Suprapubic skin (tissue), 4 donors: ENCODE measurements around the gene BNC2. TPM values are rescaled to one million over a fixed set of nuclear protein-coding genes. Genes with fewer than 3 reads are reported as not detected.

Experiments used
- DNase-seq, 2 donors: peaks; one replicate each; pipeline ENCODE4 v3.0.0-alpha.2; 2019; ENCODE audit warnings: low spot score in 2 of 2
- H3K27ac ChIP-seq: fragments of 200-600 bp; sonication (generic); one replicate; pipeline ENCODE4 v1.5.1; 2019
- H3K27me3 ChIP-seq: fragments of 200-600 bp; sonication (generic); one replicate; pipeline ENCODE4 v1.5.1; 2019
- H3K36me3 ChIP-seq: fragments of 200-600 bp; sonication (generic); one replicate; pipeline ENCODE4 v1.5.1; 2019
- H3K4me1 ChIP-seq: fragments of 200-600 bp; sonication (generic); one replicate; pipeline ENCODE4 v1.5.1; 2019
- H3K4me3 ChIP-seq: fragments of 200-600 bp; sonication (generic); one replicate; pipeline ENCODE4 v1.5.1; 2019; ENCODE audit warnings: mild to moderate bottlenecking
- H3K9me3 ChIP-seq: fragments of 200-600 bp; sonication (generic); one replicate; pipeline ENCODE4 v1.5.1; 2019
- EP300 ChIP-seq: sonication (generic); formaldehyde crosslinking; IDR thresholded peaks from one replicate; pipeline ENCODE4 v1.6.1; 2017; ENCODE audit warnings: antibody characterized with exemption
- POLR2A ChIP-seq, 2 donors: fragments of 450-650 bp; IDR thresholded peaks; one replicate each; pipeline ENCODE4 v1.6.1; 2017; ENCODE audit warnings: antibody characterized with exemption in 2 of 2, mild to moderate bottlenecking in 2 of 2, moderate library complexity in 2 of 2
- POLR2AphosphoS5 ChIP-seq, 3 donors: sonication (generic); formaldehyde crosslinking; IDR thresholded peaks; one replicate each; pipeline ENCODE4 v1.6.1; 2017; ENCODE audit warnings: antibody characterized with exemption in 3 of 3
- WGBS: methylation state at CpG from one replicate; pipeline ENCODE4 v1.1.5; 2018; 5-methylcytosine and 5-hydroxymethylcytosine counted together
- total RNA-seq, 4 donors: library from RNA; depleted of rRNA; stranded (reverse); fragments of >200 nt; gene quantifications; one replicate each; pipeline ENCODE4 v1.1.0, GENCODE V29; 2016
- TF ChIP-seq, protein P1 (sequence below), 2 donors: fragments of 200-600 bp in 1 of 2; fragments of 450-650 bp in 1 of 2; sonication (generic) in 1 of 2; IDR thresholded peaks; one replicate each; pipeline ENCODE4 v1.5.1; 2016 to 2019; ENCODE audit warnings: antibody characterized with exemption in 2 of 2, mild to moderate bottlenecking in 1 of 2, moderate library complexity in 1 of 2

The BNC2 gene
- total RNA-seq, 4 donors from 2014 or later: 6.5 to 12.3 (median 8.9) TPM

GRCh38 chr9:16509997-16510396, 360.5 kb downstream of the BNC2 start:
- Histone ChIP-seq H3K9me3 (no peaks in the 10 kb centered on the region), H3K4me1 (no peaks in the 10 kb centered on the region), H3K4me3 (no peak overlapping the region), H3K36me3 (no peaks in the 10 kb centered on the region), H3K27ac (no peak overlapping the region), H3K27me3 (no peaks in the 10 kb centered on the region)
- WGBS: 80% methylated on average over 5 of the region's 5 CpGs
- no peak for TF ChIP-seq POLR2A (IDR thresholded peaks at IDR 0.05)
- TF ChIP-seq POLR2AphosphoS5 (IDR thresholded peaks at IDR 0.05): no peak
- TF ChIP-seq EP300: no peak
- TF ChIP-seq, protein P1, sequence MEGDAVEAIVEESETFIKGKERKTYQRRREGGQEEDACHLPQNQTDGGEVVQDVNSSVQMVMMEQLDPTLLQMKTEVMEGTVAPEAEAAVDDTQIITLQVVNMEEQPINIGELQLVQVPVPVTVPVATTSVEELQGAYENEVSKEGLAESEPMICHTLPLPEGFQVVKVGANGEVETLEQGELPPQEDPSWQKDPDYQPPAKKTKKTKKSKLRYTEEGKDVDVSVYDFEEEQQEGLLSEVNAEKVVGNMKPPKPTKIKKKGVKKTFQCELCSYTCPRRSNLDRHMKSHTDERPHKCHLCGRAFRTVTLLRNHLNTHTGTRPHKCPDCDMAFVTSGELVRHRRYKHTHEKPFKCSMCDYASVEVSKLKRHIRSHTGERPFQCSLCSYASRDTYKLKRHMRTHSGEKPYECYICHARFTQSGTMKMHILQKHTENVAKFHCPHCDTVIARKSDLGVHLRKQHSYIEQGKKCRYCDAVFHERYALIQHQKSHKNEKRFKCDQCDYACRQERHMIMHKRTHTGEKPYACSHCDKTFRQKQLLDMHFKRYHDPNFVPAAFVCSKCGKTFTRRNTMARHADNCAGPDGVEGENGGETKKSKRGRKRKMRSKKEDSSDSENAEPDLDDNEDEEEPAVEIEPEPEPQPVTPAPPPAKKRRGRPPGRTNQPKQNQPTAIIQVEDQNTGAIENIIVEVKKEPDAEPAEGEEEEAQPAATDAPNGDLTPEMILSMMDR (IDR thresholded peaks at IDR 0.05): no peak
- no peak for DNase-seq

DNA sequence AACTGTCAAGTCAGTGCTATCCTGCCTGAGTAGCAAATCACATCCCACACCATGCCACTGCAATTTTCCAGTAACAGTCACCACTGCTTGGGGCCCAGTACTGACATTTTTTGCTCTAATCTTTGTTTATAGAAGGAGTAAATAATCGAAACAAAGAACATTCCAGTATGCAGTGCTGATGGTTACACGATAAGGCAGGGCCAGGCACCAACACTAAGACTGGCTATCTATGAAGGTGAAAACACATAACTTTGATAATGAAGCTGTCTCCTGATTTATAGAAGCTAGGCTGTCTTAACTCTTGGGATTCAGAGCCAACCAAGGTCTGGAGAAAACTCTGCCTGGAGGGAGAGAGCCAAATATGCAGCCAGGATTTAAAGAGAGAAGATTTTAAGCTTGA, 365.3 kb downstream of the BNC2 start:
- H3K4me3 ChIP-seq: no peak overlapping the region
- H3K27ac ChIP-seq: no peak overlapping the region
- H3K27me3 ChIP-seq: no peaks in the 10 kb centered on the region
- no peak for DNase-seq
- no peaks in the 10 kb centered on the region for H3K36me3 ChIP-seq
- no peaks in the 10 kb centered on the region for H3K4me1 ChIP-seq
- no peaks in the 10 kb centered on the region for H3K9me3 ChIP-seq
- TF ChIP-seq POLR2A (IDR thresholded peaks at IDR 0.05): no peak
- TF ChIP-seq, protein P1 (IDR thresholded peaks at IDR 0.05): no peak
- no peak for TF ChIP-seq EP300
- TF ChIP-seq POLR2AphosphoS5 (IDR thresholded peaks at IDR 0.05): no peak
- 20% methylated on average over 2 of the region's 2 CpGs for WGBS

GRCh38 chr9:16501726-16502125, 368.7 kb downstream of the BNC2 start:
- no peaks in the 10 kb centered on the region for H3K9me3 ChIP-seq
- DNase-seq: no peak
- no peaks in the 10 kb centered on the region for H3K4me1 ChIP-seq
- no peak overlapping the region for H3K4me3 ChIP-seq
- TF ChIP-seq, protein P1 (IDR thresholded peaks at IDR 0.05): no peak
- TF ChIP-seq POLR2A (IDR thresholded peaks at IDR 0.05) (no peak), POLR2AphosphoS5 (IDR thresholded peaks at IDR 0.05) (no peak), EP300 (no peak)
- no peaks in the 10 kb centered on the region for H3K27me3 ChIP-seq
- H3K27ac ChIP-seq: no peak overlapping the region
- H3K36me3 ChIP-seq: no peaks in the 10 kb centered on the region
- 92% methylated on average over 2 of the region's 2 CpGs for WGBS

DNA sequence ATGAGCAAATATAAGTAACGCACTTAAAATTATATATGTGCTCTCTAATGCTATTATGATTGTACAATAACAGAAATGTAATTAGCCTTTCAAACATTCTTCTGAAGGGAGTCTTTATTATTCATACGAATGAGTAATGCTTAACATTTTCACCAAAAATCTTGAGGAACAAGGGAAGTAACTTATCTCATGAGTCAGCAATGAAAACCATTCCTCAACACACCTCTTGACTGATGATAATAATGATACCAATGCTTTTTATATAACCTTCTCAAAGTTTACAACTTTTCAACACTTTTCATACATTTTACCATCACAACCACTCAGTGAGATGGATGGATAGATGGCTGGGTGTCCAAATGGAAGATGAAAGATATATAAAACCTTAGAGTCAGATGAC, 369.3 kb downstream of the BNC2 start:
- Histone ChIP-seq H3K4me3 (no peak overlapping the region), H3K27ac (no peak overlapping the region), H3K9me3 (no peaks in the 10 kb centered on the region), H3K36me3 (no peaks in the 10 kb centered on the region), H3K27me3 (no peaks in the 10 kb centered on the region), H3K4me1 (no peaks in the 10 kb centered on the region)
- DNase-seq: no peak
- no peak for TF ChIP-seq POLR2A (IDR thresholded peaks at IDR 0.05)
- TF ChIP-seq, protein P1 (IDR thresholded peaks at IDR 0.05): no peak
- TF ChIP-seq POLR2AphosphoS5 (IDR thresholded peaks at IDR 0.05): no peak
- TF ChIP-seq EP300: no peak
- 85% methylated on average over 2 of the region's 2 CpGs for WGBS

GRCh38 chr9:16500386-16500785, 370.1 kb downstream of the BNC2 start:
- Histone ChIP-seq H3K4me3 (no peak overlapping the region), H3K27me3 (no peaks in the 10 kb centered on the region), H3K36me3 (no peaks in the 10 kb centered on the region), H3K4me1 (no peaks in the 10 kb centered on the region), H3K27ac (no peak overlapping the region), H3K9me3 (no peaks in the 10 kb centered on the region)
- 98% methylated on average over 2 of the region's 2 CpGs for WGBS
- TF ChIP-seq, protein P1 (IDR thresholded peaks at IDR 0.05): no peak
- TF ChIP-seq POLR2A (IDR thresholded peaks at IDR 0.05) (no peak), POLR2AphosphoS5 (IDR thresholded peaks at IDR 0.05) (no peak), EP300 (no peak)
- DNase-seq: no peak
